Stimulated activated memory B cell treated with anti-CD40 and anti-IgM and Interleukin-4, amounts not matched to agents 10 μg/mL and 1 μg/mL and 100 μg/mL, for 72 hours (primary cell): ENCODE measurements around the gene CCL26.
"Not testable (repeated sequence)": the region's sequence is repeated elsewhere in the genome, so short reads cannot be mapped to it uniquely, and the experiment has no call there.

Source experiments
- ATAC-seq: fragments of 150-1000 bp; cut with Tn5 transposase; 2 replicates; pipeline ENCODE4 v1.10.0; 2021
- H3K27ac Mint-ChIP-seq: one replicate; pipeline ENCODE4 v1.8.0; 2022; ENCODE audit warnings: mild to moderate bottlenecking, mixed read lengths
- H3K27me3 Mint-ChIP-seq: one replicate; pipeline ENCODE4 v1.8.0; 2022; ENCODE audit warnings: mixed read lengths
- H3K36me3 Mint-ChIP-seq: one replicate; pipeline ENCODE4 v1.8.0; 2022; ENCODE audit warnings: mixed read lengths
- H3K4me1 Mint-ChIP-seq: one replicate; pipeline ENCODE4 v1.8.0; 2022; ENCODE audit warnings: mixed read lengths
- H3K4me3 Mint-ChIP-seq: one replicate; pipeline ENCODE4 v1.8.0; 2022; ENCODE audit warnings: mild to moderate bottlenecking, moderate library complexity, mixed read lengths
- H3K9me3 Mint-ChIP-seq: one replicate; pipeline ENCODE4 v1.8.0; 2022; ENCODE audit warnings: mixed read lengths

Gene CCL26

GRCh38 chr7:75771224-75771623 lies 787 bp downstream of the CCL26 start:
- H3K4me1 Mint-ChIP-seq, result peaks cover 1% of the 10 kb centered on the region

GRCh38 chr7:75762350-75762917 lies 9.6 kb downstream of the CCL26 start:
- no peaks in the 10 kb centered on the region for H3K27me3 Mint-ChIP-seq
- ATAC-seq, result peak; percentile 76
- H3K36me3 Mint-ChIP-seq, result no peaks in the 10 kb centered on the region
- no peak overlapping the region for H3K4me3 Mint-ChIP-seq
- H3K4me1 Mint-ChIP-seq, result peaks cover 6% of the 10 kb centered on the region
- H3K27ac Mint-ChIP-seq, result peak overlapping the region; percentile 45
- no peaks in the 10 kb centered on the region for H3K9me3 Mint-ChIP-seq

More at GRCh38 chr7:75771224-75771623, 787 bp downstream of the CCL26 start:
- Mint-ChIP-seq H3K27me3 (no peaks in the 10 kb centered on the region), H3K36me3 (no peaks in the 10 kb centered on the region), H3K9me3 (no peaks in the 10 kb centered on the region), H3K27ac (no peak overlapping the region), H3K4me3 (no peak overlapping the region)
- no peak for ATAC-seq

DNA sequence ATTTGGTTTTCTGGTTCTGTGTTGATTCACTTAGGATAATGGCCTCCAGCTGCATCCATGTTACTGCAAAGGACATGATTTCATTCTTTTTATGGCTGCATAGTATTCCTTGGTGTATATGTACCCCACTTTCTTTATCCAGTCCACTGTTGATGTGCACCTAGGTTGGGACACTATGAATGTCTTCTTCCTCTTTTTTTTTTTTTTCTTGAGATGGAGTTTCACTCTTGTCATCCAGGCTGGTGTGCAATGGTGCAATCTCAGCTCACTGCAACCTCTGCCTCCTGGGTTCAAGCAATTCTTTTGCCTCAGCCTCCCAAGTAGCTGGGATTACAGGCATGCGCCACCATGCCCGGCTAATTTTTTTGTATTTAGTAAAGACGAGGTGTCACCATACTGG lies 10.2 kb downstream of the CCL26 start:
- H3K9me3 Mint-ChIP-seq, H3K36me3 Mint-ChIP-seq, H3K4me3 Mint-ChIP-seq, H3K4me1 Mint-ChIP-seq, ATAC-seq, H3K27me3 Mint-ChIP-seq: not testable (repeated sequence)
- peak overlapping the region; percentile 45 for H3K27ac Mint-ChIP-seq

GRCh38 chr7:75758491-75758890 lies 13.5 kb downstream of the CCL26 start:
- H3K4me1 Mint-ChIP-seq, result peaks cover 10% of the 10 kb centered on the region
- no peaks in the 10 kb centered on the region for H3K27me3 Mint-ChIP-seq
- H3K27ac Mint-ChIP-seq, result no peak overlapping the region
- H3K4me3 Mint-ChIP-seq, result no peak overlapping the region
- no peaks in the 10 kb centered on the region for H3K36me3 Mint-ChIP-seq
- no peak for ATAC-seq
- no peaks in the 10 kb centered on the region for H3K9me3 Mint-ChIP-seq

DNA sequence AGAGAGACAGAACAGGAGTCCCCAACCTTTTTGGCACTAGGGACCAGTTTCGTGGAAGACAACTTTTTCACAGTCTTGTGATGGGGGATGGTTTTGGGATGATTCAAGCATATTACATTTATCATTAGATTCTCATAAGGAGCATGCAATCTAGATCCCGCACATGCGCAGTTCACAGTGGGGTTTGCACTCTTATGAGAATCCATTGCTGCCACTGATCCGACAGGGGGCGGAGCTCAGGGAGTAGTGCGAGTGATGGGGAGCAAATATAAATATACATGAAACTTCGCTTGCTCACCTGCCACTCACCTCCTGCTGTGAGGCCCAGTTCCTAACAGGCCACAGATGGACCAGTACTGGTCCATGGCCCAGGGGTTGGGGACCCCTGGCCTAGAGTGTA lies 14.2 kb downstream of the CCL26 start:
- Mint-ChIP-seq H3K4me3 (no peak overlapping the region), H3K27me3 (no peaks in the 10 kb centered on the region), H3K9me3 (no peaks in the 10 kb centered on the region), H3K4me1 (peaks cover 13% of the 10 kb centered on the region), H3K27ac (no peak overlapping the region), H3K36me3 (no peaks in the 10 kb centered on the region)
- ATAC-seq, result no peak

GRCh38 chr7:75756991-75757676 lies 14.9 kb downstream of the CCL26 start:
- H3K4me3 Mint-ChIP-seq, result no peak overlapping the region
- ATAC-seq, result no peak
- no peaks in the 10 kb centered on the region for H3K36me3 Mint-ChIP-seq
- H3K9me3 Mint-ChIP-seq, result no peaks in the 10 kb centered on the region
- H3K27me3 Mint-ChIP-seq, result no peaks in the 10 kb centered on the region
- H3K27ac Mint-ChIP-seq, result no peak overlapping the region
- H3K4me1 Mint-ChIP-seq, result peaks cover 9% of the 10 kb centered on the region

DNA sequence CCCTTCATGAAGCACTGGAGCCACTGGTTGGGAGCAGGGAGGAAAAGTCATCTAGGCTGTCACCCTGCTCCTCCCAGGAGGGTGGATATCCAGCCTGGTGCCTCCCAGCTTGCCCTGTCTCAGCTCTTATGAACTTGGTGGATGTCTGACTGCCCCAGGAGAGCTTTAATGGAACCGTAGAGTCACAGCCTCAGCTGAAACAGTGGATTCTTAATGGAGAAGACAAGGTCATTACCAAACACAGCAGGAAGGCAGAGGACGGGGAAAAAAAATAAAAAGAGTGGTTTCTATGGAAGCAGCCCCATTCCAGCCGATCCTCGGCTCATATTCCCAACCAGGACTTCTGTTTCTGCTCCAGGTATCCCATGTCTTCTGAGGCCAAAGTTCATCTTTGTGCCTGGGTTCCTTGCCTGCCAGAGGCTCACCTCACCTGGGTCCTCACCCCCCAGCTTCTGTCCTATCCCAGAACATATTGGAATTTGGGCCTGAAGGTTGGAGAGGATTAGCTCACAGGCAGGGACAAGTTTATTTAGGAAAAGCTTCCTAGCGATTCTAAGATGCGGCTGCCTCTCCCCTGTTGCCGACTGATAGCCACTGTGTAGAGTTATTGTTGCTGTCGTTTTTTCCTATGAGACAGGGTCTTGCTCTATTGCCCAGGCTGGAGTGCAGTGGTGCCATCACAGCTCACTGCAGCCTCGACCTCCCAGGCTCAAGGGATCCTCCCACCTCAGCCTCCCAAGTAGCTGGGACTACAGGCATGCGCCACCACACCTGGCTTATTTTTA lies 15.6 kb downstream of the CCL26 start:
- H3K27me3 Mint-ChIP-seq, result no peaks in the 10 kb centered on the region
- H3K4me3 Mint-ChIP-seq, result no peak overlapping the region
- no peak for ATAC-seq
- H3K4me1 Mint-ChIP-seq, result peaks cover 7% of the 10 kb centered on the region
- H3K9me3 Mint-ChIP-seq, result no peaks in the 10 kb centered on the region
- no peak overlapping the region for H3K27ac Mint-ChIP-seq
- H3K36me3 Mint-ChIP-seq, result no peaks in the 10 kb centered on the region

GRCh38 chr7:75743455-75743859 lies 28.6 kb downstream of the CCL26 start:
- Mint-ChIP-seq H3K4me1 (peaks cover 22% of the 10 kb centered on the region), H3K36me3 (no peaks in the 10 kb centered on the region), H3K4me3 (no peak overlapping the region), H3K27ac (peak overlapping the region; percentile 50), H3K9me3 (no peaks in the 10 kb centered on the region), H3K27me3 (no peaks in the 10 kb centered on the region)
- no peak for ATAC-seq

- H3K4me3 Mint-ChIP-seq, result peak overlapping the region; percentile 25
- H3K27me3 Mint-ChIP-seq, result no peaks in the 10 kb centered on the region
- peak overlapping the region; percentile 33 for H3K27ac Mint-ChIP-seq
- no peak for ATAC-seq
- H3K36me3 Mint-ChIP-seq, result no peaks in the 10 kb centered on the region
- peaks cover 31% of the 10 kb centered on the region for H3K4me1 Mint-ChIP-seq
- no peaks in the 10 kb centered on the region for H3K9me3 Mint-ChIP-seq
Measured at GRCh38 chr7:75740846-75741497, 31.0 kb downstream of the CCL26 start.

DNA sequence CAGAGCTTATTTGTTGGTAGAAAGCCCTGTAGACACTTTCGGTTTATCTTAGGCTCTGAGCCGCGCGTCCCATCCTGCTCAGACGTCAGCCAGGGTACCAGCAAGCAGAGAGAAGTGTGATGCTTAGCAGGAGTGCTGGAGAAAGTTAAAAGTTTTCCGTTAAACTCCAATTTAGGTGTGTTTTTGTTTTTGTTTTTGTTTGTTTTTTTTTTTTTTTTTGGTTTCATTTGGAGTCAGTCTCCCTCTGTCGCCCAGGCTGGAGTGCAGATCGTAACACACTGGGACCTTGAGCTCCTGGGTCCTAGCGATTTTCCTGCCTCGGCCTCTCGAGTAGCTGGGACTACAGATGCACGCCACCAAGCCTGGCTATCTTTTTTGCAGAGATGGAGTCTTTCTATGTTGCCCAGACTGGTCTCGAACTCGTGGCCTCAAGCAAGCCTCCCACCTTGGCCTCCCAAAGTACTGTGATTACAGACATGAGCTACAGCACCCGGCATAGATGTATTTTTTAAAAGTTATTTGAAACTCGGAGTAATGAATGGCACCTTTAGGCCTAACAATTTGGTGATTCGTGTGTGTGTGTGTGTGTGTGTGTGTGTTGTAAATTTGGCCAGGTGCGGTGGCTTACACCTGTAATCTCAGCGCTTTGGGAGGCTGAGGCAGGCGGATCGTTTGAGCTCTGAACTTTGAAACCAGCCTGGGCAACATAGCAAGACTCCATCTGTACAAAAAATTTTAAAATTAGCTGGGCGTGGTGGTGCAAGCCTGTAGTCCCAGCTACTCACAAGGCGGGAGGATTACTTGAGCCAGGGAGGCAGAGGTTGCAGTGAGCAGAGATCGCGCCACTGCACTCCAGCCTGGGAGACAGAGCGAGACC lies 32.0 kb downstream of the CCL26 start:
- peak overlapping the region; percentile 96 for H3K4me3 Mint-ChIP-seq
- ATAC-seq, result no peak

DNA sequence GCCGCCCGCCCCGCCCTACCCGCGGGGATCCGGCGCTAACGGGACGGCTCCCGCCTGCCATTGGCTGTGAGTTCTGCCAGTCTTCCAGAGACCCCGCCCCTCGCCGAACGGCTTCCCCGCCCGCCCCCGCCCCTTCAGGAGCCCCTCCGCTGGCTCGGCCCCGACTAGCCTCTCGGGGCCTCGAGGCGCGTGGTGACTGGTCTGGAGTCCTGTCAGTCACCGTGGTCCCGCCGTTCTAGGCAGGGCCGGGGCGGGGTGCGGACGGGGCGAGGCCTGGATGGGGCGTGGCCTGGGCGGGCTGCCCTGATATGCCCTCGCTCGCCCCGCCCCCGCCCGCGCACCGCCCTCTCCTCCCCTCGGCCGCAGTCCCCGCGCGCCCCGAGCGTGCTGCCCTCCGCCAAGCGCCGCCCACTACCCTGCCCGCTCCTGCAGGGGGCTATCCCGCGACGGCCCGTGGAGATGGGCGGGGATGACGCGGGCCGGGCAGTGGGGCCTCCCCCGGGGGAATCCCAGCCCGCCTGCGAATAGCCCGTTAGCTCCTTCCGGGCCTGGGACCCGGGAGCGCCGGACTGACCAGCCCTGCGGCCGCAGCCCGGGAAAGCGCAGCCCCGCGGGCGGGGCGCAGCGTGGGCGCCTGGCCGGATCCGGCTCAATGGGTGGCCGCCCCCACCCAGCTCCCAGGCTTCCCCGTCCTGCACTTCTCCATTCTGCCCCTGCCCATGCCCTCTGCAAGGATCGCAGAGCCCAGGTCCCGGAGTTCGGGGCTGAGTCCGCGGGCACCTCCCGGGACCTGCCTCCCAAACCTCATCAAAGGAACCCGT lies 32.8 kb downstream of the CCL26 start:
- peak overlapping the region; percentile 96 for H3K4me3 Mint-ChIP-seq
- H3K9me3 Mint-ChIP-seq, result no peaks in the 10 kb centered on the region
- ATAC-seq, result peak; percentile 97
- no peaks in the 10 kb centered on the region for H3K27me3 Mint-ChIP-seq
- H3K27ac Mint-ChIP-seq, result peak overlapping the region; percentile 87
- no peaks in the 10 kb centered on the region for H3K36me3 Mint-ChIP-seq
- H3K4me1 Mint-ChIP-seq, result peaks cover 31% of the 10 kb centered on the region

More for the DNA sequence above, 32.0 kb downstream of the CCL26 start:
- Mint-ChIP-seq H3K9me3 (no peaks in the 10 kb centered on the region), H3K27me3 (no peaks in the 10 kb centered on the region), H3K4me1 (peaks cover 31% of the 10 kb centered on the region), H3K27ac (peak overlapping the region; percentile 87), H3K36me3 (no peaks in the 10 kb centered on the region)

DNA sequence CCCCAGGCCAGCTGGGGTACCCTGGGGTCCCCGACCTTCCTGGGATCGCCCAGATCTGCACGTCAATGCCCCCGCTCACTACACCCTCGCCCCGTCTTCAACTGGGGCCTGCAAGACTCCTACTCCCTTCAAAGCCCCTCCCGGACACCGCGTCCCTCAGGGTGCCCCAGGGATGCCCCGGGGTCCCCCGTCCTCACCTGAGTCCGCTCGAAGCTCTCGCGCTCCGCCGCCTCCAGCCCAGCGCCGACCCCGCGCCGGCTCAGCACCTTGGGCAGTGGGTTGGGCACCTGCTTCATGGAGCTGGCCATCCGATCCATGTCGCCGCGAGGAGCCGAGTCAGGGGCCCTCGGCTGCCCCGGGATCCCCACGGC lies 33.4 kb downstream of the CCL26 start, which contains the start of gene HIP1:
Gene HIP1 (minus strand): TSS at position 338 of the 371 bp plus-strand sequence. CDS start 21 bp downstream, at position 317.
- ATAC-seq, result peak; percentile 1

DNA sequence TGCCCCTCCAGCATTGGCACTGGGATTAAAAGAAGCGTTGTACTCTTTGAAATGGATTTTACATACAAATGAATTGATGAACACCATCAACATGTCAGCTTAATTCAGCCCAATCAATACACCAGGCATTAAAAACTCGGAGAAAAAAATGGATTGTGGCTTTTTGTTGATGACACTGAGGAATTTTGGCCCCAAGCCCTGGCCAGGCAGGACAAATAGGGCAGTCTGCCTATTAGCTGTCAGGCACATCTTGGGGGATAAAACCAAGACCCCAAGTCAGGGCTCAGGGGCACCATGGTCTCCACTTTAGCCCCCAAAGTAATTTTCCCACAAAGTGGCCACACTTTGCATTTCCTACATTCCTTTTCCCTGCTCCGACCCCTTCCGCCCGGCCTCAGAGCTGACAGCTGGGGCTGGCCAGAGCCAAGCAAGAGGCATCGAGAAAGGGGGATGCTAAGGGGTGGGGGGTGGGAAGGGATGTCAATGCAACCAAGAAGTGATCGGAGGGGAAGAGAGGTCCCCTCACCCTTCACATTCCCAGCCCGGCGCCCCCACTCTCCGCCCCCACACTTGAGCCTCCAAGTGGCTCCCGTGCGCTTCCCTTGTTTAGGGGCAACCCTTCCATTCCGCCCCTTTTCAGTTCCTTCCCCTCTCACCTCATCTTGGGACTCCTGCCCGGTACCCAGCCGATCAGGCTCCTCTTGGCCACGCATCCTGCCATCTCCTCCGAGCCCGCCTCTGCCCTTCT lies 34.0 kb downstream of the CCL26 start:
- no peak for ATAC-seq
- Mint-ChIP-seq H3K27ac (peak overlapping the region; percentile 38), H3K9me3 (no peaks in the 10 kb centered on the region), H3K4me3 (peak overlapping the region; percentile 96), H3K4me1 (peaks cover 37% of the 10 kb centered on the region), H3K27me3 (no peaks in the 10 kb centered on the region), H3K36me3 (no peaks in the 10 kb centered on the region)

More for the DNA sequence above, 33.4 kb downstream of the CCL26 start, which contains the start of gene HIP1:
- Mint-ChIP-seq H3K36me3 (no peaks in the 10 kb centered on the region), H3K27me3 (no peaks in the 10 kb centered on the region), H3K4me3 (peak within 1 kb of the TSS; percentile 96), H3K27ac (peak within 1 kb of the TSS; percentile 87), H3K4me1 (peaks cover 32% of the 10 kb centered on the region), H3K9me3 (no peaks in the 10 kb centered on the region)
